Measurements from ENCODE around the gene GFPT2. TPM values are rescaled to one million over a fixed set of nuclear protein-coding genes. Genes with fewer than 3 reads are reported as not detected.

Gene GFPT2
- total and polyA plus RNA-seq, 2 of the 8 experiments (the other 6 are each of a cell fraction or from before 2014, with no cell fraction given) = 83.7 to 143 TPM

DNA sequence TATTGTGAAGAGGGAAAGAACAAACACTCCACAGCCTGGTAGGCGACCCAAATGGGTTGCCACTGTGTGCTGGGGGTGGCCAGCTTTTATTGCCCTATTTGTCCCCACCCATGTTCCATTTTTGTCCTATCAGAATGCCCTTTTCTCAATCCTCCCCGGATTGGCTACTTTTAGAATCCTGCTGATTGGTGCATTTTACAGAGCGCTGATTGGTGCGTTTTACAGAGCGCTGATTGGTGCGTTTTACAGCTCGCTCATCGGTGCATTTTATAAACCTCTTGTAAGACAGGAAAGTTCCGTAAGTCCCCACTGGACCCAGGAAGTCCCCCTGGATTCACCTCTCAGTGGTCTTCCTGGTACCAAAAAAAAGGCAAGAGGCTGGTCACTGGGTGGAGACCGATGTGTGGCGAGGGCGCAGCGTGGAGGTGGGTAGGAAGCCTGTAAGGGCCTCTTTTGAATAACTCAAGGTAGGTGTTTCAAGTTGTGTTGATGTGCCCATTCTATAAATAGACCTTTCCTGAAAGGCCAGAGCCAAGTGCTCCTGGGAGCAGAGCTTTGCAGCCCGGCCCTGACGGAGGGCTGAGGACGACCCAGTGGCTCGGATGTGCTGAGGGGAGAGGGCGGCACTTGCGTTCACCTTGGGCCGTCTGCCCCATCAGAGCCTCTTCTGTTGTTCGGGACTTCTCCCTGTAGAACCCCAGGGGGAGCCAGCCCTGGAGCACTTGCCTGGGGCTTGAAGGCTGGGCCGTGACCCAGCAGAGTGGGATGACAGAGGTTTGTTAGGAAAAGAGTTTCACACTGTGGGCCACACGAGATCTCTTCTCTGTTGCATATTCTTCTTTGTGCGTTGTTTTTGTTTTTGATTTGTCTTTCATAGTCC, 7.2 kb upstream of the GFPT2 start:
- H3K4me3 ChIP-seq (ENCODE audit: extremely low read depth in 1 of 4, insufficient read depth in 2 of 4, low read depth in 3 of 4, low read length in 4 of 4) = no peak overlapping the region
- no peak overlapping the region for H4K91ac ChIP-seq (replicated peaks; ENCODE audit: insufficient read length, low read length)
- H4K8ac ChIP-seq (ENCODE audit: extremely low read depth, insufficient read depth, low read length) = no peak overlapping the region
- no peak overlapping the region for H2BK12ac ChIP-seq (ENCODE audit: low read depth, low read length)
- H3K56ac ChIP-seq (replicated peaks; ENCODE audit: insufficient read length, low read depth, low read length) = no peak overlapping the region
- TF ChIP-seq, protein P1, sequence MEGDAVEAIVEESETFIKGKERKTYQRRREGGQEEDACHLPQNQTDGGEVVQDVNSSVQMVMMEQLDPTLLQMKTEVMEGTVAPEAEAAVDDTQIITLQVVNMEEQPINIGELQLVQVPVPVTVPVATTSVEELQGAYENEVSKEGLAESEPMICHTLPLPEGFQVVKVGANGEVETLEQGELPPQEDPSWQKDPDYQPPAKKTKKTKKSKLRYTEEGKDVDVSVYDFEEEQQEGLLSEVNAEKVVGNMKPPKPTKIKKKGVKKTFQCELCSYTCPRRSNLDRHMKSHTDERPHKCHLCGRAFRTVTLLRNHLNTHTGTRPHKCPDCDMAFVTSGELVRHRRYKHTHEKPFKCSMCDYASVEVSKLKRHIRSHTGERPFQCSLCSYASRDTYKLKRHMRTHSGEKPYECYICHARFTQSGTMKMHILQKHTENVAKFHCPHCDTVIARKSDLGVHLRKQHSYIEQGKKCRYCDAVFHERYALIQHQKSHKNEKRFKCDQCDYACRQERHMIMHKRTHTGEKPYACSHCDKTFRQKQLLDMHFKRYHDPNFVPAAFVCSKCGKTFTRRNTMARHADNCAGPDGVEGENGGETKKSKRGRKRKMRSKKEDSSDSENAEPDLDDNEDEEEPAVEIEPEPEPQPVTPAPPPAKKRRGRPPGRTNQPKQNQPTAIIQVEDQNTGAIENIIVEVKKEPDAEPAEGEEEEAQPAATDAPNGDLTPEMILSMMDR (IDR thresholded peaks at IDR 0.05; ENCODE audit: control extremely low read depth in 1 of 3, insufficient read depth in 1 of 3, low read depth in 1 of 3, low read length in 3 of 3) = peak in 1 of 3 experiments; percentile 10; a peak in 2 of 4 replicates
- TF ChIP-seq PHF8 (conservative IDR thresholded peaks at IDR 0.05; ENCODE audit: low read depth, low read length) = no peak
- H3K9ac ChIP-seq (replicated peaks in 1 of 4; ENCODE audit: extremely low read depth in 1 of 4, low read depth in 3 of 4, low read length in 3 of 4) = no peak overlapping the region
- no peaks in the 10 kb centered on the region for H3K4me1 ChIP-seq (replicated peaks in 1 of 4; ENCODE audit: control insufficient read depth in 3 of 4, insufficient read depth in 4 of 4, low read length in 3 of 4)
- no peak for FAIRE-seq
- no peak overlapping the region for H2AK5ac ChIP-seq (ENCODE audit: low read depth, low read length)
- no peaks in the 10 kb centered on the region for H3K79me1 ChIP-seq (ENCODE audit: low read depth, low read length)
- no peaks in the 10 kb centered on the region for H3K23me2 ChIP-seq (ENCODE audit: low read depth, low read length)
- no peak overlapping the region for H2AFZ ChIP-seq (ENCODE audit: low read length)
- H3K23ac ChIP-seq (ENCODE audit: insufficient read length) = no peak overlapping the region
- CTCF ChIA-PET (ENCODE audit: partially characterized antibody) = interaction anchor here (0.6 to 1.8 kb wide), 5 partner anchors 11 to 103 kb away, joined by 3 to 5 read pairs (median 3); no protein-coding TSS in a partner anchor
- H3K27ac ChIP-seq (ENCODE audit: low read depth, low read length) = no peak overlapping the region
- no peak overlapping the region for H3K4ac ChIP-seq (replicated peaks; ENCODE audit: insufficient read length, low read depth, low read length)
- H4K20me1 ChIP-seq (replicated peaks in 1 of 2; ENCODE audit: control insufficient read depth in 1 of 2, insufficient read depth in 2 of 2, low read length in 2 of 2) = no peaks in the 10 kb centered on the region
- H3K36me3 ChIP-seq (ENCODE audit: control insufficient read depth in 2 of 4, insufficient read depth in 4 of 4, low read length in 3 of 4) = no peaks in the 10 kb centered on the region
- WGBS, 2 experiments (ENCODE audit: extremely low coverage in 1 of 2, insufficient coverage in 1 of 2, insufficient read length in 1 of 2, insufficient replicate concordance in 2 of 2, low coverage in 1 of 2, low lambda C conversion rate in 2 of 2, missing lambda C conversion rate in 1 of 2) = 92% methylated on average over 24 of the region's 24 CpGs; no CpG with 5 or more reads in 1 of the 2 experiments
- no peak overlapping the region for H3K18ac ChIP-seq (ENCODE audit: extremely low read depth, low read length)
- no peak overlapping the region for H3K14ac ChIP-seq (ENCODE audit: insufficient read length)
- POLR2A ChIA-PET (ENCODE audit: partially characterized antibody) = interaction anchor here (0.7 to 1.7 kb wide), 2 partner anchors 10 to 17 kb away, joined by 3 to 6 read pairs; no protein-coding TSS in a partner anchor
- no peak overlapping the region for H2BK120ac ChIP-seq (replicated peaks; ENCODE audit: low read depth, low read length)
- H3K79me2 ChIP-seq (ENCODE audit: control insufficient read depth in 1 of 2, insufficient read depth in 2 of 2, low read length in 2 of 2) = no peaks in the 10 kb centered on the region
- peaks cover 3 to 6% of the 10 kb centered on the region in 2 experiments; a peak in 1 of 4 replicates for H3K9me3 ChIP-seq (ENCODE audit: insufficient read depth in 2 of 2, low read depth in 1 of 2, low read length in 1 of 2)
- DNase-seq (ENCODE audit: low read depth in 1 of 2, low spot score in 2 of 2) = no peak
- no peak overlapping the region for H2BK20ac ChIP-seq (ENCODE audit: low read length)
- H3K4me2 ChIP-seq (ENCODE audit: insufficient read depth in 1 of 2, low read depth in 2 of 2, low read length in 2 of 2) = no peak overlapping the region
- peaks cover 0 to 2% (median 0%) of the 10 kb centered on the region in 4 experiments; a peak in 2 of 7 replicates for H3K27me3 ChIP-seq (replicated peaks in 1 of 4; ENCODE audit: control insufficient read depth in 3 of 4, extremely low read depth in 1 of 4, insufficient read depth in 3 of 4, low read length in 3 of 4)
- H4K5ac ChIP-seq (ENCODE audit: insufficient read length, low read depth, low read length) = no peak overlapping the region
- no peak overlapping the region for H2BK5ac ChIP-seq (ENCODE audit: low read depth, low read length)
- H2BK15ac ChIP-seq (ENCODE audit: low read length) = no peak overlapping the region

Data from H1 (cell line).